D721Med (cell line): ENCODE data around the gene CORO1C.

Experiments
- DNase-seq: peaks from one replicate; pipeline ENCODE4 v3.0.0; 2011; ENCODE audit warnings: low spot score; ENCODE audit not compliant: insufficient read length
- FAIRE-seq: peaks from 2 replicates; lab custom pipeline; 2011; peaks lifted over from hg19 to GRCh38; lab: Jason Lieb, UNC
- CTCF ChIP-seq: IDR thresholded peaks from 2 replicates; pipeline ENCODE4 v1.5.1; 2012; ENCODE audit warnings: mild to moderate bottlenecking, control low read depth; ENCODE audit not compliant: insufficient read depth; ENCODE audit errors: missing control alignments

The CORO1C gene

GRCh38 chr12:108614639-108615038 is 116.7 kb downstream of the CORO1C start:
- DNase-seq (no peak), FAIRE-seq (no peak)
- no peak for TF ChIP-seq CTCF

DNA sequence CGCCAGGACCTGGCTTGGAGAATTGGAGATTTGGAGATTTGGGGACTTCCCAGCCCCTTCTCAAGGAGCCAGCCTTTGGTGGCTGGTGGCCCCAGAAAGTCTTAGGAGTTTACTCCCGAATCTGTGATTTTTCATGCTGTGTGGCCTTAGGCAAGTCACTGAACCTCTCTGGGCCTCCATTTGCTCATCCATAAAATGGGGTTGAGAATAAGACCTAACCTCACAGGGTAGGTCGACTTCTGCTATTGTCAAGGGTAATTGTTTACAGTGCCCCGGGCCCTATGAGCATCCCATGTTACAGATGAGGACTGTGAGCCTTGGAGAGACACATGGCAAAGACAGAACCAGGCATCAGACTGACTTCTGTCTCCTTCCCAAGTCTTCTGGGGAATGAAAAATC is 117.3 kb downstream of the CORO1C start:
- TF ChIP-seq CTCF = no peak
- FAIRE-seq (no peak), DNase-seq (no peak)

DNA sequence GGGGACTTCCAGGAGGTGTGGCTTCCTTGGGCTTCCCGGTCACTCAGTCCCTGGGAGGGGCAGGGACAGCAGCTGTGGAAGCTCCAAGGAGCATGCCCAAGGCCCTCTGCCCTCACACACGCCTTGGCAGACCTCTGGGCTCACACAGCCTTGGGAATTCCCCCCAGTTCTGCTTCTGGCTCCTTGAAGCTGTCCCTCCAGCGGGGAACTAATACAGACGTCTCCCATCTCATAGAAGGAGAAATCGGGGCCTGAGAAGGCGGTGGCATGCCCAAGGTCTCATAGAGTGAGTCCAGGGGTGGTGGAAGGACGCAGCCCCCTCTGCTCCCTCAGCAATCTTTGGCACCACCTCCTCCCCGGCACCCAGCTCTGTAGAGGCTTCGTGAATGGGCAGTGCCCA is 117.8 kb downstream of the CORO1C start:
- no peak for TF ChIP-seq CTCF
- no peak for DNase-seq
- FAIRE-seq = no peak

GRCh38 chr12:108612788-108613282 is 118.5 kb downstream of the CORO1C start:
- DNase-seq (no peak), FAIRE-seq (no peak)
- no peak for TF ChIP-seq CTCF

DNA sequence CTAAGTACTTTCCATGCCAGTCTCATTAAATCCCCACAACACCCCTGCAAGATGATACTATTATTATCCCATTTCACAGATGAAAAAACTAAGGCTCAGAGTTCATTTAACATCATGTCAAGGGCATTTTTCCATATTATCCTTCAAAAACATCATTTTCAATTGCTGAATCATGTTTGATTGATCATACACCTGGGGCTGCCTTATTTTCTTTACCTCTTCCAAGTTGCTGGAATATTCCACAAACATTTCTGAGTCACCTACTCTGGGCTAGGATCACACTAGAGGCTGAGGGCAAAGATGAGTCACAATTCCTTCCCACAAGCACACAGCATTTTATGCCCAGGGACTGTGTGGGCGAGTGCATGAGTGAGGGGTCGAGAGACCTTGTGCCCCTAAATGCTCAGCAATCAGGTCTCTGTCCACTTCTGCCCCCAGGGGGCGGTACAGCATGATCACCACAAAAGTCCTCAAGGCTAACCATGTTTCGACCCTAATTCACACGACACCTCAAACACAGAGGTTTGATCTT is 119.4 kb downstream of the CORO1C start:
- no peak for DNase-seq
- peak; percentile 38 for TF ChIP-seq CTCF
- FAIRE-seq = no peak

- no peak for FAIRE-seq
- DNase-seq = no peak
- no peak for TF ChIP-seq CTCF
Measured at GRCh38 chr12:108610856-108611605, 120.3 kb downstream of the CORO1C start.

DNA sequence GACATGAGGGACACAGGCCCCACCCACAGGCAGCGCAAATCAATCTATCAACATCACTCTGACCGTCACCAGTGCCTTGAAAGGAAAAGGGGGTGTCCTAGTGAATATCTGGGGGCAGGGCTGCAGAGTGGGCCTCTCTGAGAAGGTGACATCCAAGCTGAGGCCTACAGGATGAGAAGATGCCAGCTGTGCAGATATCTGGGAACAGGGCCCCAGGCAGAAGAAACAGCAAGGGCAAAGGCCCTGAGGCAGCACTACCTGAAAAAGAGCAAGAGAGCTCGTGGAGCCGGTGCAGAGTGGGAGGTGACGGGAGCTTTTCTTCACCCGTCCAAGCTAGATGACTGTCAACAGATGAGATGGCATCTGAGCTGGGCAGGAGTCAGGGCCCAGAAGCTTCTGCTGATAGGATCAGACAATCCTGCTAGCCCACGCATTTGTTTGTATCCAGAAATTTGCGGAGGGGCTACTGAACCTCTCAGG is 120.9 kb downstream of the CORO1C start:
- TF ChIP-seq CTCF = no peak
- DNase-seq (no peak), FAIRE-seq (no peak)
